HG02642 (cell line): ENCODE data around the gene RAF1.
"Not testable (repeated sequence)": the region's sequence is repeated elsewhere in the genome, so short reads cannot be mapped to it uniquely, and the experiment has no call there.

Experiments
- ATAC-seq: cut with Tn5 transposase; IDR thresholded peaks from one replicate; pipeline ENCODE4 v1.9.1; 2021; ENCODE audit warnings: mild to moderate bottlenecking; ENCODE audit not compliant: unreplicated experiment, poor library complexity

The RAF1 gene

GRCh38 chr3:12644331-12644937 is 19.5 kb downstream of the RAF1 start:
- no peak for ATAC-seq

GRCh38 chr3:12643724-12644123 is 20.2 kb downstream of the RAF1 start:
- ATAC-seq, result no peak

GRCh38 chr3:12643010-12643380 is 20.9 kb downstream of the RAF1 start:
- no peak for ATAC-seq

GRCh38 chr3:12640853-12641252 is 23.1 kb downstream of the RAF1 start:
- not testable (repeated sequence) for ATAC-seq

GRCh38 chr3:12638105-12638504 is 25.8 kb downstream of the RAF1 start:
- no peak for ATAC-seq

- no peak for ATAC-seq
Measured at GRCh38 chr3:12633108-12633507, 30.8 kb downstream of the RAF1 start.

- no peak for ATAC-seq
Measured at GRCh38 chr3:12632523-12632922, 31.4 kb downstream of the RAF1 start.

- not testable (repeated sequence) for ATAC-seq
Measured at GRCh38 chr3:12630843-12631242, 33.1 kb downstream of the RAF1 start.

- ATAC-seq, result no peak
Measured at GRCh38 chr3:12630292-12630691, 33.6 kb downstream of the RAF1 start.

GRCh38 chr3:12629560-12629959 is 34.4 kb downstream of the RAF1 start:
- ATAC-seq, result no peak

- no peak for ATAC-seq
Measured at GRCh38 chr3:12628813-12629212, 35.1 kb downstream of the RAF1 start.

GRCh38 chr3:12627370-12627769 is 36.5 kb downstream of the RAF1 start:
- ATAC-seq, result no peak

GRCh38 chr3:12624964-12625363 is 39.0 kb downstream of the RAF1 start:
- not testable (repeated sequence) for ATAC-seq

- no peak for ATAC-seq
Measured at GRCh38 chr3:12624056-12624455, 39.9 kb downstream of the RAF1 start.

- no peak for ATAC-seq
Measured at GRCh38 chr3:12622335-12622734, 41.6 kb downstream of the RAF1 start.

- ATAC-seq, result no peak
Measured at GRCh38 chr3:12620729-12621128, 43.2 kb downstream of the RAF1 start.

- ATAC-seq, result no peak
Measured at GRCh38 chr3:12620305-12620704, 43.6 kb downstream of the RAF1 start.

GRCh38 chr3:12618426-12618825 is 45.5 kb downstream of the RAF1 start:
- ATAC-seq, result no peak

- no peak for ATAC-seq
Measured at GRCh38 chr3:12615266-12615665, 48.7 kb downstream of the RAF1 start.

GRCh38 chr3:12613250-12613649 is 50.7 kb downstream of the RAF1 start:
- no peak for ATAC-seq

- ATAC-seq, result no peak
Measured at GRCh38 chr3:12612514-12613226, 51.2 kb downstream of the RAF1 start.

GRCh38 chr3:12611117-12611516 is 52.8 kb downstream of the RAF1 start:
- ATAC-seq, result no peak
